IMR-90 (cell line): ENCODE measurements around the gene A3GALT2. TPM values are rescaled to one million over a fixed set of nuclear protein-coding genes. Genes with fewer than 3 reads are reported as not detected.
A peak's percentile ranks its signal among the peaks of the same experiment; 100 is the strongest.

Source experiments
- ATAC-seq: fragments of 200-7000 bp; cut with Tn5 transposase; 2 replicates; pipeline ENCODE4 v1.9.1; 2020; ENCODE audit warnings: low read depth, mild to moderate bottlenecking, moderate library complexity
- BruUV-seq: library from RNA; stranded (reverse); fragments of 400-500 nt; replicated peaks from 2 replicates; lab custom pipeline; 2021; lab: Mats Ljungman, UMichigan
- CTCF ChIA-PET: fragments of 300-600 bp; formaldehyde crosslinking; extraction: SDS; loops from one replicate; lab custom pipeline; 2021; ENCODE audit warnings: antibody characterized with exemption; lab: Yijun Ruan, JAX
- POLR2A ChIA-PET: fragments of 300-600 bp; sonication (Branson Sonifier 250); formaldehyde crosslinking; loops from one replicate; lab custom pipeline; 2022; ENCODE audit warnings: antibody characterized with exemption; ENCODE audit not compliant: unreplicated experiment; lab: Charles Lee
- DNase-seq: peaks from one replicate; pipeline ENCODE4 v3.0.0; 2013
- H2AFZ ChIP-seq: replicated peaks from 2 replicates; pipeline ENCODE3; 2013; ENCODE audit warnings: low read length, mild to moderate bottlenecking; ENCODE audit not compliant: poor library complexity
- H2AK5ac ChIP-seq: 2 replicates; pipeline ENCODE4 v1.6.1; 2013; ENCODE audit warnings: low read depth, low read length, inconsistent platforms
- H2AK9ac ChIP-seq: replicated peaks from 2 replicates; pipeline ENCODE3; 2013; ENCODE audit warnings: mild to moderate bottlenecking, low read depth, low read length, moderate library complexity; ENCODE audit not compliant: poor library complexity
- H2BK120ac ChIP-seq: 2 replicates; pipeline ENCODE4 v1.6.1; 2013; ENCODE audit warnings: low read depth, low read length, inconsistent platforms
- H2BK15ac ChIP-seq: 3 replicates; pipeline ENCODE4 v1.6.1; 2013; ENCODE audit warnings: low read depth, low read length, inconsistent platforms
- H2BK20ac ChIP-seq: 2 replicates; pipeline ENCODE4 v1.6.1; 2013; ENCODE audit warnings: low read depth, mild to moderate bottlenecking, inconsistent platforms, low read length, moderate library complexity
- H2BK5ac ChIP-seq: 2 replicates; pipeline ENCODE4 v1.6.1; 2013; ENCODE audit warnings: mild to moderate bottlenecking, low read depth, low read length, inconsistent platforms; ENCODE audit not compliant: poor library complexity, severe bottlenecking
- H3K14ac ChIP-seq: replicated peaks from 2 replicates; pipeline ENCODE4 v1.6.1; 2013; ENCODE audit warnings: low read depth, low read length, inconsistent platforms
- H3K18ac ChIP-seq: 2 replicates; pipeline ENCODE4 v1.6.1; 2013; ENCODE audit warnings: low read depth, low read length, control low read depth
- H3K23ac ChIP-seq: 2 replicates; pipeline ENCODE4 v1.6.1; 2013; ENCODE audit warnings: low read depth, low read length, inconsistent platforms
- H3K27ac ChIP-seq: 2 replicates; pipeline ENCODE4 v1.5.1; 2013; ENCODE audit warnings: mild to moderate bottlenecking, control low read depth, low read length; ENCODE audit not compliant: insufficient read depth
- H3K27me3 ChIP-seq: 2 replicates; pipeline ENCODE4 v1.6.1; 2013; ENCODE audit warnings: low read length; ENCODE audit not compliant: control insufficient read depth, insufficient read depth
- H3K36me3 ChIP-seq: 2 replicates; pipeline ENCODE4 v1.6.1; 2013; ENCODE audit warnings: low read length, mixed read lengths; ENCODE audit not compliant: control insufficient read depth, insufficient read depth
- H3K4ac ChIP-seq: 2 replicates; pipeline ENCODE4 v1.6.1; 2013; ENCODE audit warnings: low read depth, low read length, inconsistent platforms
- H3K4me1 ChIP-seq: 2 replicates; pipeline ENCODE4 v1.6.1; 2013; ENCODE audit warnings: low read length, mixed read lengths; ENCODE audit not compliant: control insufficient read depth, insufficient read depth
- H3K4me2 ChIP-seq: 2 replicates; pipeline ENCODE4 v1.6.1; 2013; ENCODE audit warnings: low read depth, mild to moderate bottlenecking, control low read depth, low read length, moderate library complexity
- H3K4me3 ChIP-seq: 2 replicates; pipeline ENCODE4 v1.5.1; 2013; ENCODE audit warnings: low read depth, mild to moderate bottlenecking, control low read depth, low read length, moderate library complexity; ENCODE audit not compliant: insufficient read depth
- H3K56ac ChIP-seq: 2 replicates; pipeline ENCODE4 v1.6.1; 2013; ENCODE audit warnings: low read length, inconsistent platforms; ENCODE audit not compliant: insufficient read depth; ENCODE audit errors: extremely low read depth
- H3K79me1 ChIP-seq, 2 experiments: 2 replicates each; pipeline ENCODE4 v1.6.1; 2013; ENCODE audit warnings: low read length in 2 of 2, inconsistent platforms in 1 of 2, low read depth in 1 of 2
- H3K9ac ChIP-seq: 2 replicates; pipeline ENCODE4 v1.6.1; 2013; ENCODE audit warnings: low read depth, low read length, control low read depth
- H3K9me1 ChIP-seq: 2 replicates; pipeline ENCODE4 v1.6.1; 2013; ENCODE audit warnings: low read length, inconsistent platforms; ENCODE audit not compliant: insufficient read depth
- H3K9me3 ChIP-seq: 2 replicates; pipeline ENCODE4 v1.6.1; 2013; ENCODE audit warnings: low read length; ENCODE audit not compliant: control insufficient read depth, insufficient read depth
- H4K20me1 ChIP-seq: 2 replicates; pipeline ENCODE4 v1.6.1; 2013; ENCODE audit warnings: low read length, inconsistent platforms; ENCODE audit not compliant: insufficient read depth
- H4K5ac ChIP-seq: 2 replicates; pipeline ENCODE4 v1.6.1; 2013; ENCODE audit warnings: mild to moderate bottlenecking, low read depth, low read length, control low read depth
- H4K8ac ChIP-seq, 2 experiments: 2 replicates each; pipeline ENCODE4 v1.6.1; 2013; ENCODE audit warnings: low read depth in 2 of 2, low read length in 2 of 2, control low read depth in 1 of 2, inconsistent platforms in 1 of 2
- H4K91ac ChIP-seq: 2 replicates; pipeline ENCODE4 v1.6.1; 2013; ENCODE audit warnings: low read depth, low read length, inconsistent platforms; ENCODE audit not compliant: insufficient read depth
- FOS ChIP-seq: fragments of 150-350 bp; IDR thresholded peaks from 2 replicates; pipeline ENCODE4 v1.6.1; 2016; ENCODE audit warnings: low read depth, low read length
- NFE2L2 ChIP-seq: fragments of 150-350 bp; IDR thresholded peaks from 2 replicates; pipeline ENCODE4 v1.6.1; 2016; ENCODE audit warnings: low read depth, mild to moderate bottlenecking, low read length
- POLR2A ChIP-seq: IDR thresholded peaks from 2 replicates; pipeline ENCODE4 v1.6.1; 2012; ENCODE audit warnings: mild to moderate bottlenecking, low read depth, low read length
- RAD21 ChIP-seq: IDR thresholded peaks from 2 replicates; pipeline ENCODE4 v1.6.1; 2012; ENCODE audit warnings: low read length, improper control_type of control experiment
- USF2 ChIP-seq: fragments of 150-350 bp; IDR thresholded peaks from 2 replicates; pipeline ENCODE4 v1.6.1; 2017; ENCODE audit warnings: mild to moderate bottlenecking, antibody characterized with exemption, low read length, low read depth
- WGBS, 2 experiments: methylation state at CpG; one replicate each; pipeline versions ENCODE4 v1.1.5 to v1.1.7; 2013; ENCODE audit warnings: missing lambda C conversion rate in 2 of 2; ENCODE audit not compliant: insufficient read length in 1 of 2; ENCODE audit errors: extremely low coverage in 2 of 2; 5-methylcytosine and 5-hydroxymethylcytosine counted together
- dilution Hi-C: fragments of 300-500 bp; cut with HindIII; formaldehyde crosslinking; loops from one replicate; pipeline ENCODE4 v1.14.3; 2018; ENCODE audit warnings: low sequenced_read_pairs; ENCODE audit not compliant: unreplicated experiment
- in situ Hi-C: fragments of 300-500 bp; cut with MboI; formaldehyde crosslinking; loops from 3 replicates; pipeline ENCODE4 v1.14.3; 2019; ENCODE audit warnings: low sequenced_read_pairs, inconsistent platforms, mixed read lengths
- intact Hi-C: fragments of 100-400 bp; cut with micrococcal nuclease; formaldehyde crosslinking; loops from 2 replicates; pipeline ENCODE4 v1.10.0; 2022
- polyA plus RNA-seq, 3 experiments: library from polyadenylated mRNA; depleted of rRNA; stranded (reverse); fragments of >200 nt; gene quantifications; 2 replicates each; pipeline ENCODE4 v1.2.3, GENCODE V29; 2012; ENCODE audit warnings: low replicate concordance in 1 of 3
- total RNA-seq: library from RNA; depleted of rRNA; stranded (reverse); fragments of >200 nt; gene quantifications from 2 replicates; pipeline ENCODE4 v1.2.3, GENCODE V29; 2012

A3GALT2 gene
- total and polyA plus RNA-seq, 2 of the 4 experiments (the other 2 are of a cell fraction) = not detected

- Histone ChIP-seq H3K9me1 (peaks cover 6% of the 10 kb centered on the region), H2BK120ac (peak overlapping the region; percentile 96), H4K20me1 (peaks cover 46% of the 10 kb centered on the region), H3K14ac (peak overlapping the region; percentile 99), H3K4me1 (peaks cover 19% of the 10 kb centered on the region), H3K18ac (peak overlapping the region; percentile 93), H3K4me3 (peak overlapping the region; percentile 98), H3K27me3 (no peaks in the 10 kb centered on the region), H4K5ac (peak overlapping the region; percentile 93), H2BK15ac (peak overlapping the region; percentile 83; the same call in 2 of the 3 replicates), H2AK9ac (peak overlapping the region; percentile 81), H2BK5ac (peak overlapping the region; percentile 99), H3K36me3 (peaks cover 8% of the 10 kb centered on the region), H2AK5ac (peak overlapping the region; percentile 96; the same call in 1 of the 2 replicates), H4K91ac (peak overlapping the region; percentile 98), H2BK20ac (peak overlapping the region; percentile 94), H3K9me3 (no peaks in the 10 kb centered on the region), H3K4me2 (peak overlapping the region; percentile 95), H4K8ac (peak overlapping the region; percentile 65 to 97), H3K56ac (peak overlapping the region; percentile 95), H2AFZ (no peak overlapping the region), H3K79me1 (peaks cover 6 to 37% of the 10 kb centered on the region in 2 experiments), H3K9ac (peak overlapping the region; percentile 100), H3K4ac (peak overlapping the region; percentile 99), H3K23ac (peak overlapping the region; percentile 100), H3K27ac (peak overlapping the region; percentile 95)
- intact Hi-C loops (loop anchor here (1.0 to 5.0 kb wide), 2 partner anchors 50 to 123 kb away; no protein-coding TSS in a partner anchor), dilution Hi-C loops (no loop called here), in situ Hi-C loops (no loop called here)
- no TSS peak for BruUV-seq
- ChIA-PET CTCF (interaction anchor here (1.7 kb wide), 1 partner anchor 52 kb away, joined by 3 read pairs; no protein-coding TSS in a partner anchor), POLR2A (no interaction called here)
- ATAC-seq (no peak), DNase-seq (peak; percentile 27)
- WGBS, 2 experiments = no CpG with 5 or more reads among the region's 5 CpGs
- no peak; the same call in 1 of the 2 replicates for TF ChIP-seq POLR2A
- no peak for TF ChIP-seq USF2
- no peak for TF ChIP-seq RAD21
- TF ChIP-seq NFE2L2 = no peak
- no peak for TF ChIP-seq FOS
These were observed 26.7 kb upstream of the A3GALT2 start for GRCh38 chr1:33347650-33347992.
